Sigmoid colon (tissue), 4 donors: ENCODE results near the gene PIK3R5.

Source experiments
- CTCF ChIP-seq, 4 experiments: fragments of 450-650 bp in 3 of 4; fragments of 200-600 bp in 1 of 4; IDR thresholded peaks; one replicate each; pipeline ENCODE4 v1.5.1; 2016 to 2019; ENCODE audit warnings: antibody characterized with exemption in 4 of 4, mild to moderate bottlenecking in 3 of 4, moderate library complexity in 2 of 4
- EP300 ChIP-seq, 4 donors: sonication (generic); formaldehyde crosslinking; IDR thresholded peaks; one replicate each; pipeline ENCODE4 v1.6.1; 2017; ENCODE audit warnings: antibody characterized with exemption in 4 of 4

- TF ChIP-seq CTCF (IDR thresholded peaks at IDR 0.05): no peak
- no peak for TF ChIP-seq EP300 (IDR thresholded peaks at IDR 0.05)
Observed at GRCh38 chr17:8877984-8878383, 87.5 kb downstream of the PIK3R5 start.
